Measurements from ENCODE around the gene WDFY1. TPM values are rescaled to one million over a fixed set of nuclear protein-coding genes. Genes with fewer than 3 reads are reported as not detected.

Gene WDFY1
- total RNA-seq, 1 donor from 2014 or later: 177 TPM

GRCh38 chr2:223916181-223916920 lies 28.8 kb downstream of the WDFY1 start:
- H3K79me2 ChIP-seq (ENCODE audit: low read depth): peaks cover 53% of the 10 kb centered on the region
- no peak overlapping the region for H3K4me3 ChIP-seq
- H4K20me1 ChIP-seq (ENCODE audit: low read depth): peaks cover 30% of the 10 kb centered on the region
- Mint-ChIP-seq H3K27me3 (ENCODE audit: insufficient read depth, low read depth) (no peaks in the 10 kb centered on the region), H3K9me3 (peaks cover 6% of the 10 kb centered on the region), H3K4me3 (no peak overlapping the region), H3K36me3 (peaks cover 45% of the 10 kb centered on the region), H3K4me1 (no peaks in the 10 kb centered on the region), H3K27ac (no peak overlapping the region)
- no peaks in the 10 kb centered on the region for H3K4me1 ChIP-seq
- no peak overlapping the region for H2AFZ ChIP-seq (replicated peaks)
- H3K4me2 ChIP-seq: no peak overlapping the region
- DNase-seq (ENCODE audit: low spot score): no peak
- no peaks in the 10 kb centered on the region for H3K27me3 ChIP-seq
- no peaks in the 10 kb centered on the region for H3F3A ChIP-seq (ENCODE audit: low read depth)
- H3K9me3 ChIP-seq (ENCODE audit: low read depth): no peaks in the 10 kb centered on the region
- TF ChIP-seq EZH2phosphoT487 (IDR thresholded peaks at IDR 0.05): no peak
- no peak for TF ChIP-seq EZH2 (IDR thresholded peaks at IDR 0.05)
- TF ChIP-seq CTCF (IDR thresholded peaks at IDR 0.05): no peak
- H3K27ac ChIP-seq: no peak overlapping the region
- H3K36me3 ChIP-seq: peaks cover 2% of the 10 kb centered on the region
- H3K9ac ChIP-seq: no peak overlapping the region

GRCh38 chr2:223915071-223915470 lies 30.1 kb downstream of the WDFY1 start:
- Histone ChIP-seq H3K27ac (no peak overlapping the region), H3K4me3 (no peak overlapping the region), H4K20me1 (ENCODE audit: low read depth) (peaks cover 38% of the 10 kb centered on the region), H3K36me3 (peaks cover 2% of the 10 kb centered on the region), H2AFZ (replicated peaks) (no peak overlapping the region), H3F3A (ENCODE audit: low read depth) (no peaks in the 10 kb centered on the region), H3K4me1 (no peaks in the 10 kb centered on the region), H3K27me3 (no peaks in the 10 kb centered on the region), H3K79me2 (ENCODE audit: low read depth) (peaks cover 53% of the 10 kb centered on the region), H3K4me2 (no peak overlapping the region), H3K9me3 (ENCODE audit: low read depth) (no peaks in the 10 kb centered on the region), H3K9ac (no peak overlapping the region)
- H3K4me3 Mint-ChIP-seq: no peak overlapping the region
- peaks cover 37% of the 10 kb centered on the region for H3K36me3 Mint-ChIP-seq
- no peak overlapping the region for H3K27ac Mint-ChIP-seq
- TF ChIP-seq EZH2 (IDR thresholded peaks at IDR 0.05) (no peak), EZH2phosphoT487 (IDR thresholded peaks at IDR 0.05) (no peak), CTCF (IDR thresholded peaks at IDR 0.05) (no peak)
- peaks cover 4% of the 10 kb centered on the region for H3K9me3 Mint-ChIP-seq
- H3K27me3 Mint-ChIP-seq (ENCODE audit: insufficient read depth, low read depth): no peaks in the 10 kb centered on the region
- no peaks in the 10 kb centered on the region for H3K4me1 Mint-ChIP-seq
- no peak for DNase-seq (ENCODE audit: low spot score)

GRCh38 chr2:223914324-223914723 lies 30.8 kb downstream of the WDFY1 start:
- Mint-ChIP-seq H3K4me3 (no peak overlapping the region), H3K4me1 (peaks cover 6% of the 10 kb centered on the region), H3K27ac (no peak overlapping the region), H3K36me3 (peaks cover 32% of the 10 kb centered on the region), H3K27me3 (ENCODE audit: insufficient read depth, low read depth) (peaks cover 3% of the 10 kb centered on the region), H3K9me3 (peaks cover 4% of the 10 kb centered on the region)
- H3K9ac ChIP-seq: no peak overlapping the region
- H3K4me3 ChIP-seq: no peak overlapping the region
- no peak overlapping the region for H3K27ac ChIP-seq
- H3F3A ChIP-seq (ENCODE audit: low read depth): no peaks in the 10 kb centered on the region
- peaks cover 2% of the 10 kb centered on the region for H3K36me3 ChIP-seq
- peaks cover 53% of the 10 kb centered on the region for H3K79me2 ChIP-seq (ENCODE audit: low read depth)
- TF ChIP-seq CTCF (IDR thresholded peaks at IDR 0.05): no peak
- TF ChIP-seq EZH2 (IDR thresholded peaks at IDR 0.05): no peak
- TF ChIP-seq EZH2phosphoT487 (IDR thresholded peaks at IDR 0.05): no peak
- H4K20me1 ChIP-seq (ENCODE audit: low read depth): peaks cover 45% of the 10 kb centered on the region
- H3K4me2 ChIP-seq: no peak overlapping the region
- no peaks in the 10 kb centered on the region for H3K9me3 ChIP-seq (ENCODE audit: low read depth)
- no peak for DNase-seq (ENCODE audit: low spot score)
- H3K27me3 ChIP-seq: no peaks in the 10 kb centered on the region
- H2AFZ ChIP-seq (replicated peaks): no peak overlapping the region
- no peaks in the 10 kb centered on the region for H3K4me1 ChIP-seq
